ENCODE data around the gene RBP3.
A peak's percentile ranks its signal among the peaks of the same experiment; 100 is the strongest.

RBP3 gene

DNA sequence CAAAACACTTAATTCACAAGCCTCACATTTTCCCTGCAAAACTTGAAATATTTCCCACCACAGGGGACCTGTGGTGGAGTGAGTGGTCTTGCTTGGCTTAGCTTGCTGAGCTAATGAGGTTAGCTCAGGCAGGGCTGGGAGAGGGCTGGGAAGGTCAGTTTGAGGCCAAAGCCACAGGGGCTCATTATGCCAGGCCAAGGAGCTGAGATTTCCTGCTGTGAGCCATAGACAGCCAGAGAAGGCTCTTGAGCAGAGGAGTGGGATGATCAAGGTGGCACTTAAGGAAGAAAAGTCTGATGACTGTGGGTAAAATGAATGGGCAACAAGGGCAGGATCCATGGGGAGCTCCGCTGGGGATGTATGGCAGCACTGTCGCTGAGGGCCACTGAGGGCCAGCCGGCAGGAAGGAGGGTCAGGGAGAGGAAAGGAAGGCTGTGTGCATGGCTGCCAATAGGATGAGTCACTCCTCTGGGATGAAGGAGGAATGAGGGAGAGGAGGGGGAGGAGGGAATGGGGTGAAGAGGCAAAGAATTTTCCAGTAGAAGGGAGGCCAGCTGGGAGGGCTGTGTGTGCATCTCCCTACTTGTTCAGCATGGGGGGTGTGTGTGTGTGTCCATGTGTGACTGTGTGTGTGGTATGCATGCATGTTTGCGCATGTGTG is 54.6 kb downstream of the RBP3 start:
- DNase-seq: peak; percentile 96

DNA sequence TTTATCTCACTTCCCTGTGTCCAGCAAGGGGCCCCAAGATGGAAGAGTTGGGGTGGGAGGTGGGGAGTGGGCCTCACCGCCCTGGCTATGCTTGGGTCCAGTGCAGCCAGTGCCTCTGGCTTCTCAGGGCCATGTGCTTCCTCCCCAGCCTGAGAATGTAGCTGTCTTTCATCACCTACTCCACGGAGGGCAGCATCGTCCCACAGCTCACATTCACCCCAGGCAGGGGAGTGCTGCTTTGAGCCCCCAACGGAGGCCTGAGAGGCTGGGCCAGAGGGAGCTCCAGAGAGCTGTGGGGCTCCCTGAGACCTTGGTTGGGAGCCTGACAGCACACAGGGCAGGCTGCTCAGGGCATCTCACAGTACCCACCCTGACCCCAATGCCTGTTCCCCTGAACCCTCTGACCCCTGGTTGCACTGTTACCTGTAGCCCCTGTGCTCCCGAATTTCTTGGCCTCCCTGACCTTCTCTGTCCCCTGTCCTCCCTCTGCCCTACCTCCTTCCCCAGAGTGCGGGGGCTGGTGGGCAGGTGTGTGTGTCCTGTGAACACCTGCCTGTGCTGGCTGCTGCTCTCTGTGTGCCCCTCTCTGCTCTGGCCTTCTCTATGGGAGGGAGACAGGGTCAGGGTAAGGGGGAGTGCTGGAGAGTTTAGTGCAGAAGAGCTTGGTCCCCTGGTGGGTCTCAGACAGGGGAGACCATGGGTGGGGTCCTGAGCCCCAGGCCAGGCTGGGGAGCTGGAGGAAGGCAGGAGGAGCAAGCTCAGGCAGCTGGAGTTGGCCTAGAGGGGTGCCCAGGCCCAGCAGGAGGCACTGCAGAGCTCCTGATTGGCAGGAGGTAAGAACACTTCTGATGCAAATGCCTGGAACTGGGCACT is 55.5 kb downstream of the RBP3 start:
- DNase-seq: peak; percentile 71

DNA sequence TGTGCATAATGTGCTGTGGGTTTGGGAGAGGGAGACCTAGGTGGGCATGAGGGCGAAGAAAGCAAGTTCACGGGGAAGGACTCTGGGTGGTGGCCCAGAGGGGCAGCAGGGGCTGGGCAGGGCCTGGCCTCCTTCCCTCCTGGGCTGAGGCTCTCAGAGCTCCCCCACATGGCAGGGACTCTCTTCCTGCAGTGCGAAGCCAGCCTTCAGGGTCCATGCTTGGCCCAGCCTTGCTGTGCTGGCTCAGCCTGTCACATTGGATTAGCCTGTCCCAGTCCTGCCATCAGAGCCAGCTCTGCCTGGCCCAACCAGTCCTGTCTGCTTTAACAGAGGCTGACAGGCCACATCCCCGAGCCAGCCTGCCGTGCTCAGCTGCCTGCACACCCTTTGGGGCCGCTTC is 56.3 kb downstream of the RBP3 start:
- peak; percentile 81 for DNase-seq

DNA sequence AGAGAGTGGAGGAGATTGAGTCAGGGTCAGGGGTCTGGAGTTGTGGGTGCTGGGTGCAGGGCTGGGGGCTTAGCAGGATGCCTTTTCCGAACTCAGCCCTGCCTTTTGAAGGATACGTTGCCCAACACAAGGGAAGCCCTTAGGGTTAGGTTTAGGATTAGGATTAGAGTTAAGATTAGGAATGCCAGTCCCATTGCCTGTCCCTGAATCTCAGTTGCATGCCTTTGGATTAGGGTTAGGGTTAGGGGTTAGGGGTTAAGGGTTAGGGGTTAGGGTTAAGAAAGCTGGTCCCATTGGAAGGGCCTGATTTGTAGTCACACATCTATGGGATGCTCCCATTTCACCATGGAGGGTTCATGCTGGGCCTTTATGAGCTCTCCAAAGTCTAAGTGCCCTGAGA is 56.8 kb downstream of the RBP3 start:
- no peak for DNase-seq

DNA sequence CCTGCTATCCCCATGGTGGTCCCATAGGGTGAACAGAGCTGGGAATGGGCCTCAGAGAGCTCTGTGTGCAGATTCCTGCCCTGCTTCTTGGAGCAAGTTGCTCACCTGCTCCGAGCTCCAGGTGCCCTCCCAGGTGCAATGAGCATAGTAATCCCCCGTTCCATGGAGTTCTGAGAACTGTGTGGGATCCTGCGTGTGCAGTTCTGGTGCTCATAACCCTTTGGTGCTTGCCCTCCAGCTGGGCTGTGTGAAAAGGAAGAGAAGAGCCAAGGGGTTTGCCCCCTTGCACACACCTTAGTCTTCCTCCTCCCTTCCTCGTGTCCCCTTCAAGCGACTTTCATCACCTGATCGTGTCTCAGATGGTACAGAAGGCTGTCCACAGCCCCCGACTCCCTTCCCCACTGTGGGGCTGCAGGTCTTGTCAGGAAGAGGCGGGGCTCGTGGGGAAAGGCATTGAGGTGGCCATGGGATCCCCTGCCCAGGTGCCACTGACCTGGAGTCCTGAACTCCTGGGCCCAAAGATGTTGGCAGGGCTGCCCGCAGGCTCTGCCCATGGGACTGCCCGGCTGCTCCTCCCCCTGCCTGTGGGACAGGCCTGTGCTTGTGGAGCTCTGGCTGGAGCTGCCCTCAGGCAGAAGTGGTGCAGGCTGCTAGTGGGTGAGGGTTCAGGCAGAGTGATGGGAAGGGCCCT is 57.8 kb downstream of the RBP3 start:
- no peak for DNase-seq

DNA sequence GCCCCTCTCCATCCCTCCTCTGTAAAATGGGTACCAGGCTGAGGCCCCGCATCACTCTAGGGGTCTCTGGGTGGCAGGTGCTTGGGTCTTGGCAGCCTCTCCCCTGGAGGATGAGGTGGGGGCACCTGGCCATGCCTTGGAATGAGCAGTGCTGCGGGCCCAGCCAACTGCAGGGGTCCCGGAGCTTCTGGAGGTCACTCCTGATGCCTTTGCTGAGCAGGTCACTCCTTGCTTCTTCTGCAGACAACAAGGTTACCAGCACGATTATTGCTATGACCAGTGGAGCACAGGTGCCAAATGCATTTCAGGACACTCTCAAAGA is 58.3 kb downstream of the RBP3 start:
- DNase-seq: no peak

DNA sequence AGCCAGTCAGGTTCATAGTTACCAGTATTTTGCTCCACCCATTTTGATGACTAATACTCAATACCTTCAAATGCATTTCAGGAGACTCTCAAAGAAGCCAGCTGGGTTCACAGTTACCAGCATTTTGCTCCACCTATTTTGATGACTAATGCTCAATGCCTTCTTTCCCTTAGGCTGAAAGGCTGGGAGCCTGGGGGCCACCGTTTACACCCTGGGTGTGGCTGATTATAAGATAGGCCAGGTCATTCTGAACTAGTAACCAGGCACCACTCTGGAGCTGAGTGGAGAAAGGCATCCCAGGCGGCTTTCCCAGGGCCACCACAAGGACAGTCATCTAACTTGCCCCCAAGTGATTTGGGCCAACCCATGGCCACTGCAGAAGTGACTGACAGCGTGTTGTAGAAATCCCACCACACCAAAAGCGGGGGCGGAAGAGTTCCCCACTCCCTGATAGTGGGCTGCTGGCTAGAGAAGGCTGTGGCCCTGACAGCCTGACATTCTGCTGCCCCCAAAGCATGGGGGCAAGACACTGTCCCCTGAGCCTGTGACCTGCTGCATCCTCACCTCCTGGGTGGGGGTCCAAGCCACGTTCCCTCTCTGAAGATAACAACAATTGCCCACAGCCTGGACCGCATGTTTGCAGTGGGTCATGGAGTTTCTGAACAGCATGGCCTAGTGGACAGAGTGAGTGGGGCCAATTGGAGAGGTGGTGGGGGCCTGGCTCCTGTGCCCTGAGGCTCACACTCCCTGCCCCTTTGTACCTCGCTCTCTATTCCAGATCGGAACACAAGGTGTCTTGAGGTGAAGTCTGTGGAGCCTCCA is 58.9 kb downstream of the RBP3 start:
- peak; percentile 97 for DNase-seq
